ENCODE measurements around the gene MATN1. TPM values are rescaled to one million over a fixed set of nuclear protein-coding genes. Genes with fewer than 3 reads are reported as not detected.

Gene MATN1
- polyA plus RNA-seq, 2 donors: 0.01 to 0.02 TPM

- no peaks in the 10 kb centered on the region for H3K4me1 ChIP-seq (ENCODE audit: control insufficient read depth in 2 of 2, insufficient read depth in 2 of 2, low read length in 1 of 2)
- peaks cover 0 to 6% of the 10 kb centered on the region in 2 donors for H3K36me3 ChIP-seq (ENCODE audit: control insufficient read depth in 2 of 2, insufficient read depth in 2 of 2, low read length in 1 of 2)
- H3K9me3 ChIP-seq (ENCODE audit: control insufficient read depth in 2 of 2, insufficient read depth in 1 of 2, low read depth in 1 of 2, low read length in 1 of 2): peaks cover 0 to 7% of the 10 kb centered on the region in 2 donors
- no peaks in the 10 kb centered on the region for H3K27me3 ChIP-seq (ENCODE audit: control insufficient read depth in 1 of 2, insufficient read depth in 2 of 2, low read length in 2 of 2)
- no peak overlapping the region for H3K4me3 ChIP-seq (ENCODE audit: low read depth in 1 of 2, low read length in 2 of 2)
- WGBS, 2 donors: 89% methylated on average over 8 of the region's 8 CpGs
- no peak overlapping the region for H3K27ac ChIP-seq (ENCODE audit: low read depth in 2 of 2, low read length in 1 of 2)
Measured at GRCh38 chr1:30739601-30740000, 16.2 kb upstream of the MATN1 start.

GRCh38 chr1:30738715-30739559 is 15.6 kb upstream of the MATN1 start:
- Histone ChIP-seq H3K36me3 (ENCODE audit: control insufficient read depth in 2 of 2, insufficient read depth in 2 of 2, low read length in 1 of 2) (peaks cover 0 to 6% of the 10 kb centered on the region in 2 donors), H3K9me3 (ENCODE audit: control insufficient read depth in 2 of 2, insufficient read depth in 1 of 2, low read depth in 1 of 2, low read length in 1 of 2) (peaks cover 0 to 7% of the 10 kb centered on the region in 2 donors)
- 90 to 93% methylated on average over 10 of the region's 10 CpGs for WGBS, 2 donors

GRCh38 chr1:30738040-30738714 is 14.8 kb upstream of the MATN1 start:
- Histone ChIP-seq H3K9me3 (ENCODE audit: control insufficient read depth in 2 of 2, insufficient read depth in 1 of 2, low read depth in 1 of 2, low read length in 1 of 2) (peaks cover 0 to 7% of the 10 kb centered on the region in 2 donors), H3K27ac (ENCODE audit: low read depth in 2 of 2, low read length in 1 of 2) (peak overlapping the region in 1 of 2 donors; percentile 6), H3K27me3 (ENCODE audit: control insufficient read depth in 1 of 2, insufficient read depth in 2 of 2, low read length in 2 of 2) (no peaks in the 10 kb centered on the region), H3K4me1 (ENCODE audit: control insufficient read depth in 2 of 2, insufficient read depth in 2 of 2, low read length in 1 of 2) (no peaks in the 10 kb centered on the region), H3K4me3 (ENCODE audit: low read depth in 1 of 2, low read length in 2 of 2) (no peak overlapping the region), H3K36me3 (ENCODE audit: control insufficient read depth in 2 of 2, insufficient read depth in 2 of 2, low read length in 1 of 2) (peaks cover 0 to 6% of the 10 kb centered on the region in 2 donors)
- 81 to 85% methylated on average over 5 of the region's 5 CpGs for WGBS, 2 donors

More at GRCh38 chr1:30738715-30739559, 15.6 kb upstream of the MATN1 start:
- H3K27me3 ChIP-seq (ENCODE audit: control insufficient read depth in 1 of 2, insufficient read depth in 2 of 2, low read length in 2 of 2): no peaks in the 10 kb centered on the region
- no peaks in the 10 kb centered on the region for H3K4me1 ChIP-seq (ENCODE audit: control insufficient read depth in 2 of 2, insufficient read depth in 2 of 2, low read length in 1 of 2)
- no peak overlapping the region for H3K27ac ChIP-seq (ENCODE audit: low read depth in 2 of 2, low read length in 1 of 2)
- no peak overlapping the region for H3K4me3 ChIP-seq (ENCODE audit: low read depth in 1 of 2, low read length in 2 of 2)

- peaks cover 0 to 6% of the 10 kb centered on the region in 2 donors for H3K36me3 ChIP-seq (ENCODE audit: control insufficient read depth in 2 of 2, insufficient read depth in 2 of 2, low read length in 1 of 2)
- peaks cover 0 to 7% of the 10 kb centered on the region in 2 donors for H3K9me3 ChIP-seq (ENCODE audit: control insufficient read depth in 2 of 2, insufficient read depth in 1 of 2, low read depth in 1 of 2, low read length in 1 of 2)
- H3K4me1 ChIP-seq (ENCODE audit: control insufficient read depth in 2 of 2, insufficient read depth in 2 of 2, low read length in 1 of 2): no peaks in the 10 kb centered on the region
- H3K27ac ChIP-seq (ENCODE audit: low read depth in 2 of 2, low read length in 1 of 2): no peak overlapping the region
- H3K27me3 ChIP-seq (ENCODE audit: control insufficient read depth in 1 of 2, insufficient read depth in 2 of 2, low read length in 2 of 2): no peaks in the 10 kb centered on the region
- WGBS, 2 donors: 93% methylated on average over 14 of the region's 14 CpGs
- no peak overlapping the region for H3K4me3 ChIP-seq (ENCODE audit: low read depth in 1 of 2, low read length in 2 of 2)
Measured at GRCh38 chr1:30737357-30738039, 14.1 kb upstream of the MATN1 start.

GRCh38 chr1:30735668-30736498 is 12.5 kb upstream of the MATN1 start:
- no peak overlapping the region for H3K4me3 ChIP-seq (ENCODE audit: low read depth in 1 of 2, low read length in 2 of 2)
- peaks cover 0 to 7% of the 10 kb centered on the region in 2 donors for H3K9me3 ChIP-seq (ENCODE audit: control insufficient read depth in 2 of 2, insufficient read depth in 1 of 2, low read depth in 1 of 2, low read length in 1 of 2)
- WGBS, 2 donors: 90 to 96% methylated on average over 6 of the region's 6 CpGs
- H3K27me3 ChIP-seq (ENCODE audit: control insufficient read depth in 1 of 2, insufficient read depth in 2 of 2, low read length in 2 of 2): no peaks in the 10 kb centered on the region
- no peak overlapping the region for H3K27ac ChIP-seq (ENCODE audit: low read depth in 2 of 2, low read length in 1 of 2)
- peaks cover 0 to 6% of the 10 kb centered on the region in 2 donors for H3K36me3 ChIP-seq (ENCODE audit: control insufficient read depth in 2 of 2, insufficient read depth in 2 of 2, low read length in 1 of 2)
- no peaks in the 10 kb centered on the region for H3K4me1 ChIP-seq (ENCODE audit: control insufficient read depth in 2 of 2, insufficient read depth in 2 of 2, low read length in 1 of 2)

- Histone ChIP-seq H3K4me3 (ENCODE audit: low read depth in 1 of 2, low read length in 2 of 2) (no peak overlapping the region), H3K27me3 (ENCODE audit: control insufficient read depth in 1 of 2, insufficient read depth in 2 of 2, low read length in 2 of 2) (no peaks in the 10 kb centered on the region), H3K27ac (ENCODE audit: low read depth in 2 of 2, low read length in 1 of 2) (no peak overlapping the region), H3K36me3 (ENCODE audit: control insufficient read depth in 2 of 2, insufficient read depth in 2 of 2, low read length in 1 of 2) (peaks cover 0 to 6% of the 10 kb centered on the region in 2 donors), H3K9me3 (ENCODE audit: control insufficient read depth in 2 of 2, insufficient read depth in 1 of 2, low read depth in 1 of 2, low read length in 1 of 2) (peaks cover 0 to 7% of the 10 kb centered on the region in 2 donors), H3K4me1 (ENCODE audit: control insufficient read depth in 2 of 2, insufficient read depth in 2 of 2, low read length in 1 of 2) (no peaks in the 10 kb centered on the region)
- 56 to 59% methylated on average over 6 of the region's 6 CpGs for WGBS, 2 donors
Measured at GRCh38 chr1:30735124-30735523, 11.7 kb upstream of the MATN1 start.

GRCh38 chr1:30734580-30734979 is 11.2 kb upstream of the MATN1 start:
- H3K4me3 ChIP-seq (ENCODE audit: low read depth in 1 of 2, low read length in 2 of 2): no peak overlapping the region
- H3K27ac ChIP-seq (ENCODE audit: low read depth in 2 of 2, low read length in 1 of 2): no peak overlapping the region
- 92 to 97% methylated on average over 4 of the region's 4 CpGs for WGBS, 2 donors
- peaks cover 0 to 7% of the 10 kb centered on the region in 2 donors for H3K9me3 ChIP-seq (ENCODE audit: control insufficient read depth in 2 of 2, insufficient read depth in 1 of 2, low read depth in 1 of 2, low read length in 1 of 2)
- peaks cover 0 to 6% of the 10 kb centered on the region in 2 donors for H3K36me3 ChIP-seq (ENCODE audit: control insufficient read depth in 2 of 2, insufficient read depth in 2 of 2, low read length in 1 of 2)
- H3K27me3 ChIP-seq (ENCODE audit: control insufficient read depth in 1 of 2, insufficient read depth in 2 of 2, low read length in 2 of 2): no peaks in the 10 kb centered on the region
- H3K4me1 ChIP-seq (ENCODE audit: control insufficient read depth in 2 of 2, insufficient read depth in 2 of 2, low read length in 1 of 2): no peaks in the 10 kb centered on the region

GRCh38 chr1:30734106-30734505 is 10.7 kb upstream of the MATN1 start:
- no peak overlapping the region for H3K4me3 ChIP-seq (ENCODE audit: low read depth in 1 of 2, low read length in 2 of 2)
- peaks cover 0 to 7% of the 10 kb centered on the region in 2 donors for H3K9me3 ChIP-seq (ENCODE audit: control insufficient read depth in 2 of 2, insufficient read depth in 1 of 2, low read depth in 1 of 2, low read length in 1 of 2)
- H3K4me1 ChIP-seq (ENCODE audit: control insufficient read depth in 2 of 2, insufficient read depth in 2 of 2, low read length in 1 of 2): no peaks in the 10 kb centered on the region
- no peak overlapping the region for H3K27ac ChIP-seq (ENCODE audit: low read depth in 2 of 2, low read length in 1 of 2)
- H3K27me3 ChIP-seq (ENCODE audit: control insufficient read depth in 1 of 2, insufficient read depth in 2 of 2, low read length in 2 of 2): no peaks in the 10 kb centered on the region
- H3K36me3 ChIP-seq (ENCODE audit: control insufficient read depth in 2 of 2, insufficient read depth in 2 of 2, low read length in 1 of 2): peaks cover 0 to 6% of the 10 kb centered on the region in 2 donors
- WGBS, 2 donors: 91 to 92% methylated on average over 4 of the region's 4 CpGs

GRCh38 chr1:30733493-30733892 is 10.1 kb upstream of the MATN1 start:
- no peak overlapping the region for H3K27ac ChIP-seq (ENCODE audit: low read depth in 2 of 2, low read length in 1 of 2)
- WGBS, 2 donors: 77 to 80% methylated on average over 8 of the region's 8 CpGs
- H3K4me3 ChIP-seq (ENCODE audit: low read depth in 1 of 2, low read length in 2 of 2): no peak overlapping the region
- H3K27me3 ChIP-seq (ENCODE audit: control insufficient read depth in 1 of 2, insufficient read depth in 2 of 2, low read length in 2 of 2): no peaks in the 10 kb centered on the region
- peaks cover 0 to 7% of the 10 kb centered on the region in 2 donors for H3K9me3 ChIP-seq (ENCODE audit: control insufficient read depth in 2 of 2, insufficient read depth in 1 of 2, low read depth in 1 of 2, low read length in 1 of 2)
- H3K4me1 ChIP-seq (ENCODE audit: control insufficient read depth in 2 of 2, insufficient read depth in 2 of 2, low read length in 1 of 2): no peaks in the 10 kb centered on the region
- peaks cover 0 to 6% of the 10 kb centered on the region in 2 donors for H3K36me3 ChIP-seq (ENCODE audit: control insufficient read depth in 2 of 2, insufficient read depth in 2 of 2, low read length in 1 of 2)
